Measurements from ENCODE around the gene GRAMD1B. TPM values are rescaled to one million over a fixed set of nuclear protein-coding genes. Genes with fewer than 3 reads are reported as not detected.

GRAMD1B gene
- total RNA-seq, 2 donors from 2014 or later, result 2.1 to 5.7 TPM

DNA sequence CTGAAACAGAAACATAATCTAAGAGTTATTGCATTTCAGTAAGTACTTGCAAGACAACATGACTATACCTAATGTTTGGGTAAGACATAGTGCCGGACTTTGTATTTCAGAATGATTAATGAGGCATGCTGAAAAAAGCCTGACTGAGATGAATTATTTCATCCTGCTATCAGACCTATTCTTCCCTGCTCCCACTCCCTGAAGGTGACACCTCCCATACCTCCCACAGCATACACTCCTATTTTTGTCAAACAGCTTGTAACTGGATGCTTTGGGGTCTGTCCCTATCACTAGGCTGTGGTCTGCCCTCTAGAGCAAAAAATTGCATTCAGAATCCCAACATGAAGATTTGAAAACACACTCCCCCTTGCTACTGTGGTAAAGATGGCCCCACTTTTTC is 235.2 kb downstream of the GRAMD1B start:
- DNase-seq (ENCODE audit: low spot score), result no peak
- Histone ChIP-seq H3K4me3 (no peak overlapping the region), H3K4me1 (ENCODE audit: control insufficient read depth in 1 of 2, low read depth in 2 of 2) (no peaks in the 10 kb centered on the region), H3K27me3 (replicated peaks; ENCODE audit: insufficient read depth) (no peaks in the 10 kb centered on the region), H3K27ac (no peak overlapping the region), H3K36me3 (no peaks in the 10 kb centered on the region), H3K9me3 (no peaks in the 10 kb centered on the region)
- no peak for ATAC-seq (ENCODE audit: insufficient number of reproducible peaks, low FRiP score, low read depth)
- TF ChIP-seq, protein P1, sequence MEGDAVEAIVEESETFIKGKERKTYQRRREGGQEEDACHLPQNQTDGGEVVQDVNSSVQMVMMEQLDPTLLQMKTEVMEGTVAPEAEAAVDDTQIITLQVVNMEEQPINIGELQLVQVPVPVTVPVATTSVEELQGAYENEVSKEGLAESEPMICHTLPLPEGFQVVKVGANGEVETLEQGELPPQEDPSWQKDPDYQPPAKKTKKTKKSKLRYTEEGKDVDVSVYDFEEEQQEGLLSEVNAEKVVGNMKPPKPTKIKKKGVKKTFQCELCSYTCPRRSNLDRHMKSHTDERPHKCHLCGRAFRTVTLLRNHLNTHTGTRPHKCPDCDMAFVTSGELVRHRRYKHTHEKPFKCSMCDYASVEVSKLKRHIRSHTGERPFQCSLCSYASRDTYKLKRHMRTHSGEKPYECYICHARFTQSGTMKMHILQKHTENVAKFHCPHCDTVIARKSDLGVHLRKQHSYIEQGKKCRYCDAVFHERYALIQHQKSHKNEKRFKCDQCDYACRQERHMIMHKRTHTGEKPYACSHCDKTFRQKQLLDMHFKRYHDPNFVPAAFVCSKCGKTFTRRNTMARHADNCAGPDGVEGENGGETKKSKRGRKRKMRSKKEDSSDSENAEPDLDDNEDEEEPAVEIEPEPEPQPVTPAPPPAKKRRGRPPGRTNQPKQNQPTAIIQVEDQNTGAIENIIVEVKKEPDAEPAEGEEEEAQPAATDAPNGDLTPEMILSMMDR (IDR thresholded peaks at IDR 0.05), result no peak

DNA sequence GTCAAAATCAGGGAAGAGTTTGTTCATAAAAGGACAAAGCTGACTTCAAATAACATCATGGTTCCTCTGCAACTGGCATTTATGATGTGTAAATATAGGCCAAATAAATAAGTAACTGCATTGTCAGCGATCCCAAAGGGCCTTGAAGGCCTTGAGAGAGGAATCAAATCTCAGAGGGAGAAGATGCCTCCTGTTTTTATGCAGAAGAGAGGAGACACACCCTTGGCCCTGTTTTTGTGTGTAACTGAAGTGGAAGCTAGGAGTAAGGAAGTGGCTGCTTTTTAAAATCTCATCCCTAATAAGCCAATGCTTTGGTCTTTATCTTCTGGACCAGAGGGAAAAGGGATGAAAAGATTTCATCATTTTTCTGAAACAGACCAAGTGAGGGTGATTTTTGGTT is 240.0 kb downstream of the GRAMD1B start:
- H3K9me3 ChIP-seq, result no peaks in the 10 kb centered on the region
- no peak for DNase-seq (ENCODE audit: low spot score)
- H3K4me1 ChIP-seq (ENCODE audit: control insufficient read depth in 1 of 2, low read depth in 2 of 2), result no peaks in the 10 kb centered on the region
- no peak overlapping the region for H3K4me3 ChIP-seq
- H3K27ac ChIP-seq, result no peak overlapping the region
- H3K36me3 ChIP-seq, result no peaks in the 10 kb centered on the region
- TF ChIP-seq, protein P1 (IDR thresholded peaks at IDR 0.05), result no peak
- no peaks in the 10 kb centered on the region for H3K27me3 ChIP-seq (replicated peaks; ENCODE audit: insufficient read depth)
- ATAC-seq (ENCODE audit: insufficient number of reproducible peaks, low FRiP score, low read depth), result no peak

DNA sequence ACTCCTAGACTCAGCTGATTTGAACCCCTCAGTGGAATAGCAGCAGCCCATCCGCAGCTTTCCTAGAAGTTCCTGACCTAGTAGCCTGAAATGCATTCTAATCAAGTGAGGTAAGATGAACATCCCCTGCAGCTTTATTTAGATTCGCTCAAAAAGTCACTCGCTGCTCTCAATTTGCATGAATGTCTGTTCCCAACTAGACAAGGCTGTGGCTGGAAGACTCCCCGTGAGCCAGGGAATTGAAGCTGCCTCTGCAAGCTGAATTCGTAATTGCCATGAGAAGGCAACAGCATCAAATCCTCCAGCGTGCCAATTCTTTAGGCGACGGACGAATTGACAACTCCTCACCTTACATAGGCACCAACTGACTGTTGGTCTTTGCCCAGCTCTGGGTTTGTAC is 241.5 kb downstream of the GRAMD1B start:
- Histone ChIP-seq H3K4me3 (no peak overlapping the region), H3K36me3 (no peaks in the 10 kb centered on the region), H3K9me3 (no peaks in the 10 kb centered on the region), H3K4me1 (ENCODE audit: control insufficient read depth in 1 of 2, low read depth in 2 of 2) (no peaks in the 10 kb centered on the region), H3K27me3 (replicated peaks; ENCODE audit: insufficient read depth) (no peaks in the 10 kb centered on the region), H3K27ac (no peak overlapping the region)
- ATAC-seq (ENCODE audit: insufficient number of reproducible peaks, low FRiP score, low read depth) (no peak), DNase-seq (ENCODE audit: low spot score) (no peak)
- TF ChIP-seq, protein P1 (IDR thresholded peaks at IDR 0.05), result no peak

DNA sequence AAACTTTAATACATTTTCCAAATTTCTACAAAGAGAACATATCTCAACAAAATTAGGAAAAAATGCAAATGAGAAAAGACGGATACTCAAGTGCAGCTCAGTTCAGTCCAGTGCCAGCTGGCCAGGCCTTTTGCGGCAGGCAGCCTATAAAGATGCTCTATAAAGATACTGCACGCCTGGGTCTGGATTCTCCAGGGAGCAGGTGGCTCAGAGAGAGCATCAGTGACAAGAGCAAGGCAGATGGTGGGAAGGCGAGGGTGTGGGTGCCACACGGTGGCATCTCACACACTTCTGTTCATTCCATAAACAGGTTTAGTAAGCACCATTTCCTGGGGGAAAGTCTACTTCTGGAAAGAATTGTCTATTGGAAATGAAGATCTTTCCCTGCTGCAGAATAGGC is 242.5 kb downstream of the GRAMD1B start:
- no peak overlapping the region for H3K27ac ChIP-seq
- TF ChIP-seq, protein P1 (IDR thresholded peaks at IDR 0.05), result no peak
- H3K4me3 ChIP-seq, result no peak overlapping the region
- no peaks in the 10 kb centered on the region for H3K9me3 ChIP-seq
- no peak for ATAC-seq (ENCODE audit: insufficient number of reproducible peaks, low FRiP score, low read depth)
- H3K4me1 ChIP-seq (ENCODE audit: control insufficient read depth in 1 of 2, low read depth in 2 of 2), result no peaks in the 10 kb centered on the region
- H3K36me3 ChIP-seq, result no peaks in the 10 kb centered on the region
- DNase-seq (ENCODE audit: low spot score), result no peak
- H3K27me3 ChIP-seq (replicated peaks; ENCODE audit: insufficient read depth), result no peaks in the 10 kb centered on the region

DNA sequence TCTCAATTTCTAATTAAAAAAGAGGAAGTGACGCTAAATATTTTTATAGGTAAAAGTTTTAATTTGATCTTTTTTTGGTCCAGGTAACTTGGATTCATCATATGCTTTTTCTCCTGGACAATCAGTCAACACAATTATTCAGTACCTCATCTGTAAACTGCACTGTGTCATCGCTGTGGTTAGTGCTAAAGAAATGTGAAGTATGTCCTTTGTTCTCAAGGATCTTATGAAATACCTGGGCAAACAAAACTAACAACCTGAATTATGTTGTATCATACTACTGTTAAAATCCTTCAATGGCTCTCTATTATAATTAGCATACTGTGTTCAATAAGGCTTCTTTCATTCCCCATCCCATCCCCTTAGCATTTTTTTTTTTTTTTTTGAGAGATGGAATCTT is 244.2 kb downstream of the GRAMD1B start:
- TF ChIP-seq, protein P1 (IDR thresholded peaks at IDR 0.05), result no peak
- no peak for DNase-seq (ENCODE audit: low spot score)
- Histone ChIP-seq H3K4me1 (ENCODE audit: control insufficient read depth in 1 of 2, low read depth in 2 of 2) (no peaks in the 10 kb centered on the region), H3K36me3 (no peaks in the 10 kb centered on the region), H3K27me3 (replicated peaks; ENCODE audit: insufficient read depth) (no peaks in the 10 kb centered on the region), H3K4me3 (no peak overlapping the region), H3K9me3 (no peaks in the 10 kb centered on the region), H3K27ac (no peak overlapping the region)
- ATAC-seq (ENCODE audit: insufficient number of reproducible peaks, low FRiP score, low read depth), result no peak

Other genes starting within 250 kb of the GRAMD1B start
- gene CLMP, start 235.0 kb upstream of the GRAMD1B start, total RNA-seq, result 100 to 1,000 TPM in 1 of 2 donors, 10 to 100 TPM in 1; 48.3 to 126 TPM
- gene SCN3B, start 224.4 kb downstream of the GRAMD1B start, total RNA-seq, result under 1 TPM in 1 of 2 donors, not detected in 1; 0.35 TPM